HG03045 (cell line): ENCODE data around the gene OR6Q1.
"Not testable (repeated sequence)": the region's sequence is repeated elsewhere in the genome, so short reads cannot be mapped to it uniquely, and the experiment has no call there.

Experiments used
- ATAC-seq: cut with Tn5 transposase; IDR thresholded peaks from one replicate; pipeline ENCODE4 v1.9.1; 2021; ENCODE audit warnings: mild to moderate bottlenecking, moderate library complexity; ENCODE audit not compliant: unreplicated experiment

The OR6Q1 gene, protein sequence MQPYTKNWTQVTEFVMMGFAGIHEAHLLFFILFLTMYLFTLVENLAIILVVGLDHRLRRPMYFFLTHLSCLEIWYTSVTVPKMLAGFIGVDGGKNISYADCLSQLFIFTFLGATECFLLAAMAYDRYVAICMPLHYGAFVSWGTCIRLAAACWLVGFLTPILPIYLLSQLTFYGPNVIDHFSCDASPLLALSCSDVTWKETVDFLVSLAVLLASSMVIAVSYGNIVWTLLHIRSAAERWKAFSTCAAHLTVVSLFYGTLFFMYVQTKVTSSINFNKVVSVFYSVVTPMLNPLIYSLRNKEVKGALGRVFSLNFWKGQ

DNA sequence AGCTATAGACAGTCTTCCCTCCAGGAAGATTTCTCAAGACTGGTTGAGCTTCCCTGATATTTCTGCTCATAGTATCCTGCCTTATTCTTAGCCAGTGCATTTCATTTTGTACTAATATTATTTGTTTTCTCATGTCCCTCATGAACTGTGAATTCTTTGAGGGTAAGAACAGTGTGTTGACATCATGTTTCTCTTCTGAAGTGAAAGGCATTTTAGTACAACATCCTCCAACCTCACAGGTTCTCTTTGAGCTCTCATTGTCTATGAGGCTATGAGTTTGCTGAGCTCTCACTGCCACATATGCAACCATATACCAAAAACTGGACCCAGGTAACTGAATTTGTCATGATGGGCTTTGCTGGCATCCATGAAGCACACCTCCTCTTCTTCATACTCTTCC lies at the start of gene OR6Q1:
Gene OR6Q1, plus strand, starts transcription at position 301 of the 400 bp plus-strand sequence. Its CDS starts 0 bp downstream, at position 301.
- no peak for ATAC-seq

DNA sequence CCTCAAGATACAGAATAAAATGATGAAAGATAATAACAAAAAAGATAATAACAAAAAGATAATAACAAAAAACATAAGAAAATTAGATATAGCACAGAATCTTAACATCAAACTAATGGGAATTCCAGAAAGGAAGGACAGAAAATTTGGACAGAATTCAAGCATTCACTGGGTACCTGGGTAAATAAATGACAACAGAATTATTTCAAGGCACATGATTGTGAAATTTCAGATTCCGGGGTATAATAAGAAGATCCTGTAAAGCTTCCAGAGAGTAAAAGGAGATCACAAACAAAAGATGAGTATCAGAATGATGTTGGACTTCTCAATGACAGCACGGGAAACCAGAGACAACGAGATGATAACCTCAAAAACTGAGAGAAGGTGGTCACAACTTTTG lies 49.2 kb upstream of the OR6Q1 start:
- no peak for ATAC-seq

DNA sequence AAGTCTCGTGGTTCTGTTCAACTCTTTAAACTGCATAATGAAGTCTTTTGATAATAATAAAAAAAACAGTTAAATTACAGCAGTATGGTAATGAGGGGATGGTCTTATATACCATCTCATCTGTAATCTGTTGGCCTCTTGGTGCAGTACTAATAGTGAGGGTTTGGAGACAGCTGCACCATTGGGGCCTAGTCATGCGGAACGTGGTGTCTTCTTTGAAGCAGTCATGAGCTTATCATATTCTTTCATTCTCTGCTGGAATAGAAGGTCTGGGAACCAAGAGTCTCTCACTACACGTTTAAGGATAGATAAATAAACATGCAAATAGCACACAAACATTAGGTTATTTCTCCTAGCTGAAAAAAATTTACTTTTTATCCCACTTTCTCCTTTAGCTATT lies 48.0 kb upstream of the OR6Q1 start:
- ATAC-seq, result no peak

DNA sequence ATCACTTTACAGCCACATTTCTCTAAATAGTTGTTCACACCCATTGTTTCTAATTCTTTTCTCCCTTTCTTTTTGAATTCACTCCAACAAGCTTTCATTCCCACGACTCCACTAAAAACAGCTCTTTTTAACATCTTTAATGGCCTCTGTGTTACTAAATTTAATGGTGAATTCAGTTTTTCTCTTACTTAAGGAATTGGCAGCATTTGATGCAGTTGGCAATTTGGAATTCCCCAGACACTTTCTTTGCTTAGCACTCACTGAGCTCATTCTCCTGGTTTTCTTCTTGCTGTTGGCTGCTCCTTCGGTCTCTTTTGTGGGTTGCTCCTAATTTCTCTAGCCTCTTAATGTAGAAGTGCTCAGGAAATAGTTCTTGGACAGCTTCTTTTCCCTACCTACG lies 47.6 kb upstream of the OR6Q1 start:
- ATAC-seq, result no peak

DNA sequence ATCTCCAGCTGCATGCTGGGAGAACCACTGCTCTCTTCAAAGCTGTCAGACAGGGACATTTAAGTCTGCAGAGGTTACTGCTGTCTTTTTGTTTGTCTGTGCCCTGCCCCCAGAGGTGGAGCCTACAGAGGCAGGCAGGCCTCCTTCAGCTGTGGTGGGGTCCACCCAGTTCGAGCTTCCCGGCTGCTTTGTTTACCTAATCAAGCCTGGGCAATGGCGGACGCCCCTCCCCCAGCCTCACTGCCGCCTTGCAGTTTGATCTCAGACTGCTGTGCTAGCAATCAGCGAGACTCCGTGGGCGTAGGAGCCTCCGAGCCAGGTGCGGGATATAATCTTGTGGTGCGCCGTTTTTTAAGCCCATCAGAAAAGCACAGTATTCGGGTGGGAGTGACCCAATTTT lies 31.2 kb upstream of the OR6Q1 start:
- ATAC-seq, result not testable (repeated sequence)

DNA sequence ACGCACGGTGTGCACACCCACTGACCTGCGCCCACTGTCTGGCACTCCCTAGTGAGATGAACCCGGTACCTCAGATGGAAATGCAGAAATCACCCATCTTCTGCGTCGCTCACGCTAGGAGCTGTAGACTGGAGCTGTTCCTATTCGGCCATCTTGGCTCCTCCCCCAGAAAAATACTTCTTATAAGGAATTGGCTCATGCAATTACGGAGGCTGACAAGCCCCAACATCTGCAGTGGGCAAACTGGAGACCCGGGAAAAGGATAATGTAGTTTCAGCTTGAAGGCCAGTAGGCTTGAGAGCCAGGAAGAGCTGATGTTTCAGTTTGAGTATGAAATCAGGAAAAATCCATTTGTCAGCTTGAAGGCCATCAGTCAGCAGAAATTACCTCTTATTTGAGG lies 30.7 kb upstream of the OR6Q1 start:
- ATAC-seq, result not testable (repeated sequence)

DNA sequence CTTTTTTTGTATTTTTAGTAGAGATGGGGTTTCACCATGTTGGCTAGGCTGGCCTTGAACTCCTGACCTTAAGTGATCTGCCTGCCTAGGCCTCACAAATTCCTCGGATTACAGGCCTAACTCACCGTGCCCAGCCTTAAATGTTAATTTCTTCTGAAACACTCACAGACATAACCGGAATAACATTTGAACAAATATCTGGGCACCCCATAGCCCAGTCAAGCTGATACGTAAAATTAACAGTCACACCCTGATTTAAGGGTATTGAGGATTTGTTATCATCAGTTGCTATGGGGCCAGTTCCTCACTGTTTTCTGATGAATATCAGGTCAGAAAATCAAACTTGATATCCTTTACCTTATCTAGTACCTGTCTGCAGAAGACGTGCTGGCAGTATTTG lies 30.1 kb upstream of the OR6Q1 start:
- ATAC-seq, result no peak

DNA sequence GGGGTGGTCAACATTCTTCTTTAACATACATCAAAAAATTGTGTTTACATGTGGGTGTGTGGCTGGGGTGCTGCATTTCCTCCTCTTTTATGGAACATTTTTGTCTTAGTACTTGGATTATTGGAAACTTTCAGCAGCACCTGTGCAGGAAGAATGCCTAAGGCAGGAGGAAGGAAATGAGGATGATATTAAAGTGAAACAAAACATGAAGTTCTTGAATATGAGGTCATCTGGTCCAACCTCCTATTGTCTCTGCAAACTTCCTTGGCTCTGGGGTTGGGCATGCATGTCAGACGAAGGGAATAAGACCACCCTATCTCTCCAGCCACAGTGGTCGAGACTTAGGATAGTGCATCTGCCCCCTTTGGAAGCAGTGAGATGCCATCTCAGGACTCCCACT lies 27.7 kb upstream of the OR6Q1 start:
- ATAC-seq, result no peak

DNA sequence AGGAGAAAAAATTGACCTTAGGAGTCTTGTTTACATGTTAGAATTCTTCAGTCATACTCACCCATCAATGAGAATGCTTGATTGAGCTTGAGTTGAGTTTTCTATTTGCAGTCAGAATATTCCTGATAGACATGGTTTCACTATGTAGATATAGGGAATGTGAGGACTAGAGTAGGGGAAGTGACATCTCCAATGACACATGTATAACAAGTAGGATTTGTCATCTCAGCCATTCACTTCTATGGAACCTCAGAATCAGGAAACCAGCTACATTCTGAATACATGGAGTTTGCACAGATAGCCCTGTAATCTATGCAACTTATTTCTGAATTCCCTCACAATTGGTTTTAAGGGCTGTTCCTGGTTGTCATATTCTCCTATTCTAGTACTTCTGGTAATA lies 27.2 kb upstream of the OR6Q1 start:
- no peak for ATAC-seq

DNA sequence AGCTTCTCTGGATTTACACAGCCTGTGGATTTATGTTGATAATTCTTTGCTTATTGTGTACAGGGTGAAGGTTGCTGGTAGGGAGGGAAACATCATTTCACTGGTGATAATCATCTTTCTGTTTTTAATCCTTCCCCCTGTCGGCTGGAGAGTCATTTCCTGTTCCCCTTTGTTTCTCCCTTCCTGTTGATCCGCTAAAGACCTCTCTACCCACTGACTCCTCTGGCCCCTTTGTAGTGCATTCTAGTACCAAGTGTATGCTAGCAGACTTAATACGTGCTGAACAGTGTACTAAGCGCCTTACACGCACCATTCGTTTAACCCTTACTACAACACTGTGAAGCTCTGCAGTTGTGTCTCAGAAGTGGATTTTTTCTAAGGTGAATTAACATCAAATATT lies 26.1 kb upstream of the OR6Q1 start:
- ATAC-seq, result no peak

DNA sequence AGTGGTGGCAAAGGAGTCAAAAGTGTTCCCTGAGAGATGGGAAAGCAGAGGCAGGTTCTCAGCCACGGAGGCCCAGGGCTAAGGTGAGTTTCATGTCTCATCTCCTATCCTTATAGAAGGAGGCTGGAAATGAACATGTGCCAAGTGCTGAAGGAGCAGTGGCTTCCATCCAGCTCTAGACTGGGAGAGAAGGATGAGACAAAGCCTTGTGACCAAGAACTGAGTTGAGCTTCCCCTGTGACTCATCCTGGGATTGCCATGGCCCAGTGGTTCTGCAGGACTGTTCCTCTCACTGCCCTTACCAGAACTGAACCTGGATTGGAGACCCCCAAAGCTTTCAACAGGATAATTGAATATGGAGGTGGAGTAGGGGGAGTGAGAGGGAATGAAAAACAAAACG lies 23.8 kb upstream of the OR6Q1 start:
- no peak for ATAC-seq

DNA sequence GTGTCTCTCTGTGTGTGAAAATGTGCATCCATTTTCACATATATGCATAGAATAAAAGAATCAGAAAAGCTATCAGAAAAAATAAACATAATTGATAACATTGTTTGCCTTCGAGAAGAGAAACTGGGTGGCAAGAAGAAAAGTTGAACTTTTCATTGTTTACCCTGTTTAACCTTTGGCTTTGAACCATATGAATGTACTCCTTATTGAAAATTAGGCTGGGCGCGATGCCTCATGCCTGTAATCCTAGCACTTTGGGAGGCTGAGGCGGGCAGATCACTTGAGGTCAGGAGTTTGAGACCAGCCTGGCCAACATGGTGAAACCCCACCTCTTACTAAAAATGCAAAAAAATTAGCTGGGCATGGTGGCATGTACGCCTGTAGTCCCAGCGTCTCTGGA lies 19.0 kb upstream of the OR6Q1 start:
- ATAC-seq, result no peak

DNA sequence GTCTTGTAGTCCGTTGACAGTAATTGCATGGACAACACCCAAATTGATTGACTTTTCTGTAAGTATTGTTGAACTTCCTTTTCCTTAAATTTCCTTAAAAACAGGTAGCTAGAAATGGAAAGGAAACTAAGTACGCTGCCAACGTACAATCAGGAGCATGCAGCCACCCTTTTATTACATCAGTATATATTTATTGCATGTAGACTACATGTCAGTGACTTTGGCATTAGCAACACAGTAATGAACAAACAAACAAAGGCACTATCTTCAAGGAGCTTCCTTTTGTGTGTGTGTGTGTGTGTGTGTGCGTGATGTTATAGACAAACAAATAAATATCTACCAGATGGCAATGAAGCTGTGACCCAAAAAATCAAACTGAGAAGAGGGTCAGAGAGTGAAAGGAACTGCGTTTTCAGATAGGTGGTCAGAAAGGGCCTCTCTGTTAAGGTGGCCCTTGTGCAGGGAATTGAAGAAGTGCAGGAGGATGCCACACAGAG lies 7.3 kb upstream of the OR6Q1 start, which contains the start of gene OR9Q1:
Gene OR9Q1, plus strand, starts transcription at position 447 of the 497 bp plus-strand sequence. CDS start 155,564 bp downstream, outside the sequence.
- no peak for ATAC-seq

DNA sequence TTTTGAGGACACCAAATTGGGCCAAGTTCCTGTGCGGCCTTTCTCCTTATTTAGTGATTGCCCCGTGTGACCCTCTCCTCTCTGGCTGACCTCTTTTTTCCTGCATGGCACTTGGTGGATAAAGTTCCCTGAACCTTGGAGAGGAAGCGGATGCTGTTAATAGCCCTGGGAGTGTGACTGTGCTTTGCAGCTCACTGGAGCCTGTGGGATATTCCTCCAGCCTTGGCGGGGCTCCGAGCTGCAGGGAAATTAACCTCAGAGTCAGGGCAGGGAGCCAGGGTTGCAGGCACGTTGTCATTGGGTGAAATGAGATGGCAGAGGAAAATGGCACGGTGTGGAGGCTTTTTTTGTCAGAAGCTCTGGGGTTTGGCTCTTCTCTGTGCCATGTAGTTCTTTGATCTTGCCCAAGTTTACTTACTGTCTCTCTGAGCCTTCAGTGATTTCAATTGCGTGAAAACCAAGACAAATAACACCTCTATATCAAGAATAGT lies 6.1 kb upstream of the OR6Q1 start:
- no peak for ATAC-seq

DNA sequence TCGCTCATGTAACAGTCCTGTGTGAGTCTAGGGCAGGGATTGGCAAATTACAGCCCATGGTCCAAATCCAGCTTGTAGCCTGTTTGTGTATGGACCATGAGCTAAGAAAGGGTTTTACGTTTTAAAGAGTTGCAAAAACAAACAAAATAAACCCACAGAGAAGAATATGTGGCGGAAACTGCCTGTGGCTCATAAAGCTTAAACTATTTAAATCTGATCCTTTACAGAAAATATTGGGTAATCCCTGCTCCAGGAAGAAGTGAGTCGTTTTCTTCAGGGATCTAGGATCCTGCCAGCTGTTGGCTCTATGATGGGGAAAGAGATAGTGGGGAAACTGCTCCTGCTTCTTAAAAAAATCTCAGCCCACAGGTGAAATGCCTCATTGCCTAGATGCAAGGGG lies 3.4 kb upstream of the OR6Q1 start:
- ATAC-seq, result no peak

DNA sequence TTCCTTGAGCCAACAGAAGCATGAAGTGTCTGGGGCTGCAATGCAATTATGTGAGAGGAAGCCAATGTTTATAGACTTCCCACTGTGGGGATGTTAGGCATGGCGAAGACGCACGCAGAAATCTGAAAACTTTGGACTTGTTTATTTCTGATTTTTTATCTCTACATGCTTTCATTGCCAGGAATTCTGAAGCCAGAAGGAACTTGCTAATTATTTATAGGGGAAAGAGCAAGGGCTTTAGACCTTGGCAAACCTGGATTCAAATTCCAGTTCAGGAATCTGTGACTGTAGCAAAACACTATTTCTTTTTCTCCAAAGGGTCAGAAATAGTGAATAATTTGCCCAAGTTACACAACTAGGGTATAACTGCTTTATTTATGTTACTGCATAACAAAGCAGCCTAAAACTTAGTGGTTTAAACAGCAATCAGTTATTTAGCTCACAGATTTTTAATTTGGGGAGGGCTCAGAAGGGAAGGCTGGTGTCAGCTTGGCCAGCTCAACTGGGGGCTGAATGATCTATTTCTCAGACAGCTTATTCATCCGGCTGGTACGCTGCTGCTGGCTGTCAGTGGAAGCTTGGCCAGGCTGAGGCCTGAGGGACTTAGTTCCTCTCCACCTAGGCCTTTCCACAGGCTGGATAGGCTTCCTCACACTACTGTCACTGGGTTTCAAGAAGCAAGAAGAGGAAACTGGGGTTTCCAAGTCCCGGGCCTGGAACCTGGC lies 1.9 kb upstream of the OR6Q1 start:
- ATAC-seq, result no peak

DNA sequence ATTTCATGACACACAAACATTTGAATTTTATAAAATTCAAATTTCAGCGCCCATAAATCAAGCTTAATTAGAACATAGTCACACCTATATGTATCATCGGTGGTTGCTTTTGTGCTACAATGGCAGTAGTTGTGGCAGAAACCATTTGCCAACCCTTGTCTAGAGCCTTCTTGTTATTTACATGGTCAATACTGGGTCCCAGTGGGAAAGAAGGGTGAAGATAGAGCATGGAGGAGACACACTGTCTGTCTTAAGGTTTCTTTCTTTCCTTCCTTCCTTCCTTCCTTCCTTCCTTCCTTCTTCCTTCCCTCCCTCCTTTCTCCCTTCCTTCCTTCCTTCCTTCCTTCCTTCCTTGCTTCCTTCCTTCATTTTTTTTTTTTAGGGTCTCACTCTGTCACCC lies 3.7 kb downstream of the OR6Q1 start:
- ATAC-seq, result no peak

DNA sequence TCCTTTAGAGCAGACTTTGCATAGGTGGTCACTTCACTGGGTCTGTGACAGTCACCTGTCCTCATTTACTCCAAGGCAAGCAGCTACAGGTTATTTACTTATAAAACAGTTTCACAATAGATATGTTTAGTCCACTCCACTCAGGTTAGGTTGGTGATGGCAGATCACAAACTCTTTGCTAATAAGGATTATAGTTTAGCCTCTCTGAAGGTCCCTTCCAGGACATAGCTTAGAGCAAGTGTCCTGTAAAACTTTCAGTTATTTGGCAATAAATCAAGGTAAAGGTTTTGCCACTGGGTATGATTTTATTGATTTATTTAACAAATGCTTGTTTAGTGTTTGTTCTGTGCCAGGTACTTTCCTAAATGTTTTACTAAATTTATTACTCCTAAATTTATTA lies 8.8 kb downstream of the OR6Q1 start:
- no peak for ATAC-seq

DNA sequence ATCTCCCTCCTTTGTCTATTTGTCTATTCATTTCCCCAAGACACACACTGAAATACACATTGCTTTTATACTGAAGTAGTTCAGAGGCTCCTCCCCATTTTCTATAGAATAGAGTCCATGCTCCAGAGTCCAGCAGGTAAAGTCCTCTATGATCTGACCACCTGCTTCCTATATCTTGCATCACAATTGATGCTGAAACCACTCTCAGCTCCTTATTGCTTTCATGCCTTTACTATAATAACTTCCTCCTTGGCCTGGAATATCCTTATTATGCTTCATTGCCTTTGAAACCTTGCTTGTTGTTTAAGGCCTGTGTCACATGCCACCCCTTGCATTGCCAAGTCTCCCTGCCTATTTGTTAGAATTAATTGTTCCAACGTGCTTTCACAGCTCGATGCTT lies 12.6 kb downstream of the OR6Q1 start:
- no peak for ATAC-seq

DNA sequence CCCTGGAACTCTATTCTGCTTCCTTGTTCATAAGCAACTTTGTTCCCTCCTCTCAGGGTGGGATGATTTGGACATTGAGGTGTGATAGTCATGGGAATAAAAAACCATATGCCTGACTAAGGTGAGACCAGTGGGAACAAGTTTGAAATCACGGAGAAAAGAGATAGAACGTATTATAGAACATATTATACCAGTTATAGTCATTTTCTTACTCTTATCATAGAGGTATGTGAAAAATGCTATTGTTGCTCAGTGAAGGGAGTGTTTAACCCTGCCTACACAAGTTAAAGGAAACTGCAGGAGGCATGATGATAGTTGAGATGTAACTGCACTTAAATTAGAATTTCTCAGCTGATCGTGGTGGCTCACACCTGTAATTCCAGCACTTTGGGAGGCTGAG lies 15.5 kb downstream of the OR6Q1 start:
- no peak for ATAC-seq

DNA sequence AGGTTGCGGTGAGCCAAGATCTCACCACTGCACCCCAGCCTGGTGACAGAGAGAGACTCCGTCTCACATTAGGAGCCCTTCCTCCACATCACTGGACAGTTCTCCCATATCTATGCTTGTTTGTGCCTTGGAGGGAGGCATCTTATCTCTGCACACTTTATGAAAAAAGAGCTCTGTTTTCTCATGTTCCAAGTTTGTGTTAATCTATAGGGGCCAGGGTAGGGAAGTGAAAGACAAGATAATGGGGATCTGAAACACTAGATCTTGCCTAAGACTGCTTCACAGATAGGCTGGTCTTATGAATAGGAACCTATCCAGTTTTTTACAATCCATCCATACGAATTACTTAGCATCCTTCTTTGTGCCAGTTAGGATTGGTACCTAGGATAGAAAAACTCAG lies 17.1 kb downstream of the OR6Q1 start:
- no peak for ATAC-seq

DNA sequence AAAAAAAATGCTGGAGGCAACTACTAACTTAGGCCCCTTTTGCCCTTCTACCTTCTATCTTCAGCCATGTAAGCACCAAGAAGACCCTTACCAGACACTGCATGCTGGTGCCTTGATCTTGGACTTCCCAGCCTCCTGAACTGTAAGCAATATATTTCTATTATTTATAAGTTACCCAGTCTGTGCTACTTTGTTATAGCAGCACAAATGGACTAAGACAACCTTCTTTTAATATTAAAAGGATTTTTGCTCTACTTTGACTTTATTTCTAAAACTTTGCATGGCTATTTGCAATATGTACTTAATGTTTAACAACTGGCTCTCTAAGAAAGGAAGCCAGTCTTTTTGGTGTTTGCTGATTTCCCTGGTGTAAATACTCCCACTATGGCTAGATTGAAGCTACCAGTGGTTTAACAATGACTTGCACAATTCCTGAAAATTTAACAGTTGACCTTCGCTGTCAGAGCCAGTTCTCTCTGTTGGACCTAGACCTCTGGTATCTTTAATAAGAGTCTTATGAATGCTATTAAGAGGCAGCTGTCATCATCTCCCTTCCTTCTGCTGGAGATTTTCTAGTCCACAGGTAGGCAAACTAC lies 25.2 kb downstream of the OR6Q1 start:
- no peak for ATAC-seq
